GM19239 (cell line): ENCODE measurements around the gene FAM174C.

Experiments used
- DNase-seq: peaks from one replicate; pipeline ENCODE4 v3.0.0; 2011; ENCODE audit warnings: low spot score; ENCODE audit not compliant: insufficient read length
- FAIRE-seq: peaks from 2 replicates; lab custom pipeline; 2011; peaks lifted over from hg19 to GRCh38; lab: Jason Lieb, UNC

FAM174C gene

DNA sequence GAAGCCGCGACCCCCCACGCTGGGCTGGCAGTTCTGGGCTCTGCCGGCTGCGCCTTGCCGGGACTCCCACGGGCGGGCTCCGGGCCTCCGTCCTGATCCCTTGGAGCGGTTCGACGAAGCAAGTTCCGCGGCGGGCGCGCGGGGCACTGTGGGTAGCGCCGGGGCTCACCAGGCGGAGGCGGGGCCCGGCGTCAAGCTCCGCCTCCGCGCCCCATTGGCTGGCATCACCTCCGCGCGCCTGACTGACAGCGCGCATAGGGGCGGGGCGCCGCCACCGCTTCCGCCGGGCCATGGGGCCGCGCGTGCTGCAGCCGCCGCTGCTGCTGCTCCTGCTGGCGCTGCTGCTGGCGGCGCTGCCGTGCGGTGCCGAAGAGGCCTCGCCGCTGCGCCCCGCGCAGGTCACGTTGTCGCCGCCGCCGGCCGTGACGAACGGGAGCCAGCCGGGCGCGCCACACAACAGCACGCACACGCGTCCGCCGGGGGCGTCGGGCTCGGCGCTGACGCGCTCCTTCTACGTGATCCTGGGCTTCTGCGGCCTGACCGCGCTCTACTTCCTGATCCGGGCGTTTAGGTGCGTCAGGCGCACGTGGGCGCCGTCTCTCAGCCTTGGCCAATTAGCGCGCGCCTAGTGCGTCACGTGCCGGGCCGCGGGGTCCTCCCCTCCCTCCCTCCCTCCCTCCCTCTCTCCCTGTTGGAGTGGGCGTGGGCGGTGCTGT, at the start of gene FAM174C:
TSS of gene FAM174C (plus strand) at position 271 of the 716 bp plus-strand sequence. CDS start at position 291, 20 bp downstream.
- FAIRE-seq, result peak; percentile 96
- DNase-seq, result peak; percentile 96

GRCh38 chr19:1226227-1226518, 49.2 kb upstream of the FAM174C start:
- DNase-seq, result no peak
- no peak for FAIRE-seq

DNA sequence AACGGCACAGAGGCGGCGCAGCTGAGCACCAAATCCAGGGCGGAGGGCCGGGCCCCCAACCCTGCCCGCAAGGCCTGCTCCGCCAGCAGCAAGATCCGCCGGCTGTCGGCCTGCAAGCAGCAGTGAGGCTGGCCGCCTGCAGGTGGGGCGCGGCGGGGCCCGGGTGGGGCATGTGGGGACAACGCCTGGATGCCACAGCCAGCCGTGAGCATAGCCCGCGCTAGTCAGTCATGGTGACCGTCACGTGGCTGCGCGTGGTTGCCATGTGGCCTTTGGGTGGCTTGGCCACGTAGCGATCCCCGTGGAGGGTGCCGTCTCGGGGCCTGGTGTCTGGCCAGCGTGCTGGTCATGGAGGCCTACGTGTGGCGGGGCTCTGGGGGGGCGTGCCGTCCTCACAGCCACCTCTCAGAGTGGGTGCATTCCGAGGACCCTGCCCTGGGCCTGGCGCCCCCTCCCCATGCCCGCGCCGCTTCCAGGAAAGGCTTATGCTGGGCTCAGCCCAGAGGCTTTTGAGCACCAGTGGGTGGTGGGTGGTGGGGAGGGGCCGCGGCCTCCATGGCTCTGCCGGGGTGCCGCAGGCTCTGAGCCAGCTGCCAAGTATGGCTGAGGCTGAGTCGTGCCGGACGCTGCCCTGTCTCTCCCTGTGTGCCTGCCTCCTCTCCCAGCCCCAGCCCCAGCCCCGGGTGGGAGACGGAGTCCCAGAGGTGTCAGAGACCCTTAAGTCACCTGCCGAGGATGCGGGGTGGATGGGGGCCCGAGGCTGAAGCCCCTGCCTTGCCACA, 48.6 kb upstream of the FAM174C start:
- no peak for FAIRE-seq

GRCh38 chr19:1227304-1228054, 47.9 kb upstream of the FAM174C start:
- no peak for DNase-seq
- no peak for FAIRE-seq

More for the DNA sequence above, 48.6 kb upstream of the FAM174C start:
- DNase-seq, result no peak

DNA sequence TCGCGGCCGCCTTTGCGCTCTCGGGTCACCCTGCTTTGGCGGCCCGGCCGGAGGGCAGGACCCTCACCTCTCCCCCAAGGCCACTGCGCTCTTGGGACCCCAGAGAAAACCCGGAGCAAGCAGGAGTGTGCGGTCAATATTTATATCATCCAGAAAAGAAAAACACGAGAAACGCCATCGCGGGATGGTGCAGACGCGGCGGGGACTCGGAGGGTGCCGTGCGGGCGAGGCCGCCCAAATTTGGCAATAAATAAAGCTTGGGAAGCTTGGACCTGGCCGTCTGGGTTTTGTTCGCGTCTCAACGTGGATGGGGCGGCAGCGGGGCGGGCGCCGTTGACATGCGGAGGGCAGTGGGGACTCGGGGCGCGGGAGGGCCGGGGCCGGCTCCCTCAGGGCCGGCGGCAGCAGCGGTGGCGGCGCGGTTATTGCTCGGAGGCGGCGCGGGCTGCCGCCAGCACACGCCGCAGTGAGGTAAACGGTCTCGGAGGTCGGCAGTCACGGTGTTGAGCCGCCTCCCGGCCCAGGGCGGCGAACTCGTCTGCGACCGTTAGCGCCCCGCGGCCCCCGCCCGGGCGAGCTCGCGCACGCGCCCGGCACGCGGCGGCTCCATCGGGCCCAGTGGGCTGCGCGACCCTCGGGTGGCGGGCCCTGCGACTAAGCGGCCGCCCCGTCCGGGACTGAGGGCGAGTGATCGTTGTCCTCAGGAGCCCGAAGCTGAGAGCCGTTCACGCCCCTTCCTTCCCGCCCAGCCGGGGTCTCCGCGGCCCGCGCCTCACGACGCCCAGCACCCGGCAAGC, 47.0 kb upstream of the FAM174C start:
- no peak for FAIRE-seq
- DNase-seq, result no peak

GRCh38 chr19:1229056-1229923, 46.0 kb upstream of the FAM174C start:
- no peak for DNase-seq
- no peak for FAIRE-seq

DNA sequence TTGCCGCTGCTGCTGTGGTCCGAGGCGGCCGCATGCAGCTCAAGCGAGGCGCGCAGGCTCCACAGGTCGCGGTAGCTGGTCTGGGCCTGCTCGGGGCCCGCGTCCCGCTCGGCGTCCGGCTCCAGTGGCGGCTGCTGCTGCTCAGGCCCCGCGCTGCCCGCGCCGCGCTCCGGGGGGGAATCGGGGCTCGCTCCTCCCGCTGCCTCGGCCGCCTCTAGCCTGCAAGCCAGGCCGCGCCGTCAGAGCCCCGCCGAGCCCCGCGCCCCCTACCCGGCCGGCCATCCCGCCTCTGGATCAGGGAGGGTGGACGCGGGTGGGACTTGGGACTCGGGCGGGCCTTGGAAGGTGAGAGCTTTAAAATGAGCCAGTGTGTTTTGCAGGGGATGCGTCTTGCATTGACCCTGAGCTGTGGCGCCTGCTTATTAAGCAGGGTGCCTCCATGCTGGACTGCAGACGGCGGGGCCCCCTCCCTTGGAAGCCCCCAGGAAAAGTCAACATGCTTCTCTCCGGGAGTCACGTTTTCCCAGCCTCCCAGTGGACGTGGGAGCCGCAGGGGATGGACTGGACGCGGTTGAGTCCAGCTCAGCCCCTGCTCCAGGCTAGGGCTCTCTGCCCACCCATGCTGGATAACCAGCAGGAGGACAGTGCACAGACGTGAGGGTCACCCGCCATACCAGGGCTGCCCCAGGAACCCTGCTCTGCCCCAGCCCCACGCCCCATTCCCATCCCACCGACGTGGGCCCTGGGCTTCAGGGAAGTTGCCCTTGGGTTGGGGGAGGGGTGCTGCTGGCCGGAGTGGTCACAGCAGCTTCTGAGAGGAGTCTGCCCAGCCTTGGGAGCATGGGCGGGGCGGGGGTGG, 45.2 kb upstream of the FAM174C start:
- FAIRE-seq, result no peak
- no peak for DNase-seq

- FAIRE-seq (no peak), DNase-seq (no peak)
Measured at GRCh38 chr19:1230783-1231489, 44.4 kb upstream of the FAM174C start.

GRCh38 chr19:1231729-1232637, 43.3 kb upstream of the FAM174C start:
- DNase-seq, result no peak
- no peak for FAIRE-seq

DNA sequence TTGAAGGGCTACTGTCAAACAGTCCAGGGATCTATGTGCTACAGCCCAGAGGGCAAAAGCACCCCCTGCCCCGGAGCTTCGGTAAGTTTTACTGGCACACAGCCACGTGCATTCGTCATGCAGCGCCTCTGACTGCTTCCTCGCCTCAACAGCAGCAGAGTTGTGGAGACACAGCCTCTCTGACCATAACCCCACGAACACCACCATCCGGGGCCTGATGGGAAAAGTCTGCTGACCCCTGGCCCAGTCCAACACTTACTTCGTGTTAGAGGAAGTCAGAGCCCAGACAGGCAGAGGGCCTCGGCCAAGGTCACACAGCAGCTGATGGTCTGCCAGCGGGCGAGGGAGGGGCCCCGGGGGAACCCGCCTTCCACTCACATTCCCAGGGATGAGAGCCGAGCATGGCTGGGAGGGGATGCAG, 42.7 kb upstream of the FAM174C start:
- DNase-seq (no peak), FAIRE-seq (no peak)

DNA sequence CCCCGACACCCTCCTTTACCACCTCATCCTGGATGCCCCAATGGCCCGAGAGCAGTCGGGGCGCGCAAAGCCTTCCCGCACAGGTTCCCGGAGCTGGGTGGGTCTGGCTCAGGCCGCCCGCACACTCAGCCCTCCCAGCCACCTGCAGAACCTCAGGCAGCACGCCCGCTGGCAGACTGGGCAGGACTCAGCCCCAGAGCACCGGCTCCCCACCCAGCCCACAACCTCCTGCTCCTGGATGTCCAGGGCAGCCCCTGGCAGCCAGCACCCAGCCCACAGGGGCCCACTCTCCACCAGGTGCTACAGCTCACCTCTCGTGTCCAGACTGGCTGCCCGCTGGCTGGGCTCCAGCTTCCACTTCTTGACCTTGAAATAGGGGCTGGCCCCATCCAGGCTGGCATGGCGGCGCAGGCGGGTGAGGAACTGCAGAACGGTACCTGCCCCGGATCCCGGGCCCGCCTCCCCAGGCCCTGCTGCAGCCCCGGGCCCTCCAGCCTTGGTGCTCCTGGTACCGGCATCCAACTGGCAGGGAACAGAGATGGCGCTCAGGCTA, 42.1 kb upstream of the FAM174C start:
- FAIRE-seq, result no peak
- no peak for DNase-seq

GRCh38 chr19:1234051-1234954, 41.0 kb upstream of the FAM174C start:
- DNase-seq, result no peak
- FAIRE-seq, result no peak

GRCh38 chr19:1234955-1235380, 40.4 kb upstream of the FAM174C start:
- FAIRE-seq, result no peak
- no peak for DNase-seq

- no peak for FAIRE-seq
- no peak for DNase-seq
Measured at GRCh38 chr19:1235625-1236538, 39.4 kb upstream of the FAM174C start.
